Stimulated activated CD8-positive, alpha-beta memory T cell treated with anti-CD3 and anti-CD28 coated beads, Interleukin-15, amount 100 ng/mL, for 48 hours (primary cell): ENCODE data around the gene IQCM.

Experiments used
- DNase-seq, 2 donors: peaks; one replicate each; pipeline ENCODE4 v3.0.0-alpha.2; 2020; ENCODE audit warnings: low read depth in 2 of 2

The IQCM gene

DNA sequence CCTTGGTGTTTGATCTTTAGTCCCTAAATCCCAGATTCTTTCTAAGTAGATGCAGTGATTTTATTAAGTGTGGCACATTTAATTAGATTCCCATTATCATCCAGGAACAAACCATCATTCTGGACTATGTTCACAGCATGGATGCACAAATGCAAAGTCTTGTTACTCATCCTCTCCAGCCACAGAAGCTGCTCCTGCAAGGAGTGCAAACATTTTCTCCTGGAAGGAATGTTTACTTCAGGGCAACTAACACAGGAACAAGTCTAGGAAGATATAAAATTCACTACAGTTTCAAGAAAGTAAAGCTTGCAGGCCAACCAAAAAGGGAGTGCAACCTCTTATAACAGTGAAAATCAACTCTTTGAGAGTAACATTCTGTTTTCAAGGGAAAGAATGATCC is 106.0 kb downstream of the IQCM start:
- DNase-seq: no peak

DNA sequence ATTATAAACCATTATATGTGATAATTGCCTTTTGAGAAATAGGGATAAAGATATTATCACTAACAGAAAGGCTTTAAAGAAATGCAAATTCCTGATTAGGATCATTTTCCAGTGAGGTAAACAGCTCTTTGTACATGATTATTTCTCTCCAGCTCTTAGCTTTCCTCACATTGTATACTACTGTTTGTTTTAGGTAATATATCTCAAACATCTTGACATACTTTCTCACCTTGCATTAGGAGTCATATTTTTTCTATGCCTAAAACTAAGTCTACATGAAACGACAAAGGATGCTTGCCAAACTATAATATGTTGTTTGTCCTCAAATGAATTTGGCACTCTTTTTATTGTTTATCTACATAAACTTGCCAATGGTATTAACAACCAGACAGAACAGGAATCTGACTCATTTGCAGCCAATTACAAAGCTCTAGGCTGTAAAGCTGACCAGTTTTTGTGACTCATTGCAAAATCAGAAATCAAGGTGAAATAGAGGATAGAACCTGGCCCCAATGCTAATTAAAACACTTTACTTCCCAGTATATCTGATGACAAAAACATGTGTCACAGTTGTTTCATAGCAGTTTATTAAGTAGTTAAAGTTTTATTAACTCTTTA is 107.0 kb downstream of the IQCM start:
- DNase-seq: no peak

DNA sequence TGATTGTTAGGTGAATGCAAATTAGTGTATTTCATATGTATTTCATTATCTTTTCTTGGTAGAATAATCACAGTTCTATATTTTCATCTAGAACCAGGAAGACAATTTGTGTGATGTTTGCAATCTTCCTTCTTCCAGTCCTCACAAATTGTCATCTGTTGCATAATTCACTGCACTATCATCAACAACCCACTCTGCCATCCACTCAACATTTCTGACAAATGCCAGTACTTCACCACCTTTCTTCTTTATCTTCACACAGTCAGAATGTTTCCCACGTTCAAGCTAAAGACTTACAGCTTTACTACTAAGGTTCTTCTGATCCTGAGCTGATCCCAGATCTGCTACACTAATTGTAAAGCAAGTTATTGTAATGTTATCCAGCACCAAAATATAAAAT is 107.8 kb downstream of the IQCM start:
- DNase-seq: no peak

DNA sequence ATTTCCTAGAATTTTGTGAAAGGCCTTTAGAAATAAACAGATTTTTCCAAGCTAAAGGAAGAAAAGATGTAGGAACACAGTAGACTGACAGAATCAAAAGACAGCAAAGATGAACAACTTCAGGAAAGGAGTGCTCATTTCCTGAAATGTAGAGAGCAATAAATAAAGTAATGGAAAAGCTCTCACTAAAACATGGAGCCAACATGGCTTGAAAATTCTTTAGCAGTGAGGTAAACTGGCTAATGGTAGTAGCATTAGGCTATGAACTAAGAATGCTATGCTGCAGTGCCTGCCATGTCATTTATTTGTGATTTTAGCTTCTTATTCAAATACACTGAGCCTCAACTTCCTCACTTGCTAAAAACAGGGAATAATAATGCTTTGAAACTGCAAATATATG is 108.7 kb downstream of the IQCM start:
- no peak for DNase-seq

DNA sequence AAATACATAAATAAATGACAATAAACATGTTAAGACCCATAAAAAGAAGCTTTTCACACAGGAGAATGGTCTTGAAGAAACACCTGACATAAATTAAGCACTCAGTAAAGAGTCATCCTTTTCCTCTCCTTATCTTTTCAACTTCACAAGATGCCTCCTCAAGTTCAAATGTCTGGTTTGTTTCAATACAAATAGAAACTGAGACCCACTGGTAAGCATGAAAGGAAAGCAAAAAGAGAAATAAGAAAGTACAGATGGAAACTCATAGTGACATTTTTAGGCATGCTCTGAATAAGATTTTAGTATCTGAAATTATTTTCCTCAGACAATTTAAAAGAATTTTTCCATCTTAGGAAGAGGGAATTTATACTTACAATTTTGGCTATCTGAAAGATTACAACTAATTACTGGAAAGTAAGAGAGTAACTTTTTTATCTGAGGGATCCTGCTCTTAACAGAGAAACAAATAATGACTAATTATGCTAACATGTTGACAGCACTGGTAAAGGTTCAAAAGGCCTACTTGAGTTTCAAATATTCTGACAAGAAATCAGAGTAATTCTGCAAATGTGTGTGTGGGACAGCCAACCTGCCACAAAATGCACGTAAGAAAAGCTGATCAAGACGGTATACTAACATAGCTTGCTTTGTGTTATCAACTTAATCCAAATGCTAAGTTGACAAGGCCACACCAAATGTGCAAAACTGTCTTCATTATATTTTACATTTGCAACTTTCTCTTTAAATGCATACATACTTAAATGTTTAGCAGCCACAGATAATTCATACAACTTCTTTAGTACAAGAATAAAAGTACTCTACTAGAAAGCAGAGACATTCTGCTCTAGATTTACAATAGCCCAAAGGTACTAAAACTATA is 113.0 kb downstream of the IQCM start:
- no peak for DNase-seq

DNA sequence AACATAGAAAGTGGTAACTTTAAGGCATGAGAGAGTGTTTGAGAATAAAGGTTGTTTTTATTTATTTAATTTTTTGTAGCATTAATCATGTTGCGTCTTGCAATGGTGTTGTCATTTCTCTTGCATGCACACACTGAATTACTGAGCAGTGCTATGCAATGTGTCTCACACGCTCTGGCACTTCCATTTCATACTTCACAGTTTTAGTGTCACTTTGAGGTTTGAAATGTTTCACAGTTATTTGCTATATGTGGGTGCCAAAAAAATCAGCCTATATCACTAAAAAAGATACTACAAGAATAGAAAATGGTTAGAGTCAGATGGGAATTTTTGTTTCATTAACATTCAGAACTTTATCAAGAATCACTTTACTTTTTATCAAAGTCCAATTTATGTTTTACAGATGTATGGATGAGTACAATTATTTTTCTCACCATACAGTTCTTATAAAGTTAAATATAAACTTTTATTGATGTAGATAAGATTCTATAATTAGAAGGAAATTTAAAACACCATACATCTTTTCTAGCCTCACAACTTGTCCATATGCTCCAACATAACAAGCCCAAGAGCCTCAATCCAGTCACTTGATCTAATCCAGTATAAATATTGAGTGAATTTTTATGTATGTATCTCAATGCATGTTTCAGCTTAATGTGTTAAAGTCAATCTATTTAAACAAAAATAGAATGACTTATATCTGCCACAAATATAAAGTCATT is 114.0 kb downstream of the IQCM start:
- no peak for DNase-seq

DNA sequence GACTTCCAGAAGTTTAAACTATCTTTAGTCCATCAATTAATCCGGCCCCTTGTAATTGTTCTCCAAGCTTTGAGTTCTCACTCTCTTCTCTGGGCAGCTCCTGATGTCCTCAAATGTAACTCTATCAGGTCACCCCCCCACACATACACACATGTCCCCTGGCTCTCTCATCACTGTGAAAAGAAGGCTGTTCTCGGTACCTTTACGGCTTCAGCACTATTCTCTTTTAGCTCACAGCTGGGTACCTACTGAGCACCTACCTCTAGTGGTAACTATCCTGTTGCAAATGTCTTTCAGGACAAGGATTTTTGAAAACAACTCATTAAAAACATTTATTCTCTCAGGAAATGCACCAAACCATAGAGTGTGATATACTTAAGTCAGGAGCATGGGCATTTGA is 115.4 kb downstream of the IQCM start:
- DNase-seq: no peak

DNA sequence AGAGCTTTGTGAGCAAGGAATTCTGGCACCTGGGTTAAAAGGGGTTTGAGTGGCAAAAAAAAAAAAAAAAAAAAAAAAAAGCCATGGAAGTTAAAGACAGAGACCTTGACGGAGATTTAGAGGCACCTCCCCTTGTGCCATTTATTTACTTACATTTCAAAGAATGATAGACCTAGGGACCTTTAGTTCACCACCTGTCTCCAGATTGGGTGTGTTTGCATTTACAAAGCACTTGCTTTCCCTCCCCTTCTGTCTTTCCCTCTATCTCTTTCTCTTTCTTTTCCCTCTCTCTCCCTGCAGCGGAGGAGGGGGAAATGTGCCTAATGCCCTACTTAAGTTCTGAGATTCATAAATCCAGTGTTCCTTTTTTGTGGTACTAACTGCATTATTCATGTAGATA is 116.0 kb downstream of the IQCM start:
- no peak for DNase-seq

DNA sequence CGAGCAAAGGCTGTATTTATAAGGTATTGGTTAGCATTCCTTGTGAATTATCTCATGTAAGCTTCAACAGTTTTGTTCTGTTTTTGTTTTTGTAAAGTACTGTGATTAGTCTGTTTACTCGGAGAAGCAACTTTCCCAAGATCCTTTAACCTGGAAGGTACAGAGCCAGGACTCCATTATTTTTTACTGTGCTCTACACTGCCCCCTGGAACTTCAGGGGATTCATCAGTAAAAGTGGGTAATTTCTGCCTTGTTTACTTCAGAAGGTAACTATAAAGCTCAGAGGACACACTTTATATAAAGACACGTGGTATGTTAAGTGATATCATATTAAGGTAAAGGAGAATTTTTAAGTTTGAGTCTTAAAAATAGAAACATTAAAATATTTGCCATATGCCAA is 124.9 kb downstream of the IQCM start:
- DNase-seq: no peak

DNA sequence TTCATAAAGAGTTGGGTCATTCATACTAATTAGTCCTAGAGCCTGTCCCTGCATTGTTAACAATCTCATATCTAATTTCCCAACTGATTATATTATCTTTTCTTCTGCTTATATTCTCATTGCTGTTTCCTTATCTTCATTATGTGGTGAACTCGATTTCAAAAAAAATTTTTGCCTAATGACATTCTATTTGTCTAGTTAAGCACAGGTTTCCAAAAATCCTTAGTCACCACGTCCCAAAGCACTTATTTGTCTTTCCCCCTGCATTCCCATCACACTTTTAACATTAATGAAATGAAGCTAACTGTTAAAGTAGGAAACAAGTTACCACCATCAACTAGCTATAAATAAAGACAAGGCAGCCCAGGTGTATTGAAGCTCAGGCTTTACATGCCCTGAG is 131.1 kb downstream of the IQCM start:
- no peak for DNase-seq

DNA sequence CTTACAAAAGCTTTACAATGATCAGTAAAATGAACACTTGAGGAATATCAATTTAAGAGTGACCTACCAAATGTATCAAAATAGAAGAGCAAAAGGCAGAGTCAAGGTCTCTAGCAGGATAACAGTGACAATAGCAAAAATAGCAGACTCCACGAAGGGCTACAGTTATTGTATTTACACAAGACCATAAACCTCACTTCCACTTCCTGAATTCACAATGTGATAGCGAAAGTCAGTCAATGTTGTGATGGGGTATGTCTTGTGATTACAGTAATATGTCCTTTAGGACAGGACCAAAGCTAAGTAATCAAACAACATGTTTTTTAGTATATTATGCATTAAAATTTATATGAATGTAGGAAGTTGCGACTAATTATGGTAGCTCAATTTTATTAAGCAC is 139.6 kb downstream of the IQCM start:
- DNase-seq: no peak

DNA sequence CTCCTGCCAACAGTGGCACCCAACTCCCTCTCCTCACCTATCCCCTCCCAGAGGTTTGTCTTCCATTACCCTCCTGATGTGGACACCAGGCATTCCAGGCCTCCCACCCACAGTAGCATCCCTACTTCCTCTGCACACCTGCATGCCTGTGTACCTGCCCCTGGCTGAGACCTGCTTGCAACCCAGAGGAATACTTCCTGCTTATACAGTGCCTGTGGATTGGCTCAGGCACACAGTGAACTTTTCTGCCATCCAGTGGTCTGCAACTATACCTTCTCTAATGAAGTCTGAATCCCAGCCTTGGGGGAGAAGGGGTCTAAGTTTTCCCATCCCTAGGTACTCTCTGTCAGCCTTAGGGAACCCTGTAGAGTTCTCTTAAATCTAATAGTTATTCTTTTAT is 169.9 kb downstream of the IQCM start:
- DNase-seq: no peak

DNA sequence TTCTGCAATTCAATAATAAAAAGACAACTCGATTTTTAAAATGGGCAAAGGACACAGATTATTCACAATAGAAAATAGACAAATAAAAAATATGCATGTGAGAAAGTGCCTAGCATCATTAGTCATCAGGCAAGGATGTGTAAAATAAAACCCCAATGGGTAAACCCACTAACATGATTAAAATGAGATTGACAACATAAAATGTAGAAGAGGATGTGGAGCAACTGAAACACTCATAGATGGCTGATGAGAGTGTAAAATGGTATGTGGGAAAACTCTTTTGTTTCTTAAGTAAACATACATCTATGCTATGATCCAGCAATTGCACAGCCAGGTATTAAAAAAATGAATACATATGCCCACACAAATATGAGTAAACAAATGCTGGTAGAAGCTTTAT is 177.6 kb downstream of the IQCM start:
- no peak for DNase-seq

DNA sequence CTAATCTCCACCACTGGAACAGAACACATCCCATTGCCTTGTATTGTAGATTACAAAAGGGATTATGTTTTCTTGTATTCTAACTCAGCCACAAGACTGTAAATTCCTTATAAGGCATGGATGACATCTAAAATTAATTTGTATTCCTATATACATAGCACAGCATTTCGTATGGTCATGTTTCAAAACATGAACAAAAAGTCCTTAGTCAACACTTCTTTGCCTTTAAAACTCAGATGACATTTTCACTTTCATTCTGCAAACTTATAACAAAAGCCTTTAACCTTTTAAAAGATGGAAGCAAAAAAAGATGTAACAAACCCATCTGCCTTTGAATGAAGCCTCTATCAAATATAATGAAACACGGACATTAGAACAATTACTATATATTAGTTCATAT is 181.3 kb downstream of the IQCM start:
- no peak for DNase-seq

DNA sequence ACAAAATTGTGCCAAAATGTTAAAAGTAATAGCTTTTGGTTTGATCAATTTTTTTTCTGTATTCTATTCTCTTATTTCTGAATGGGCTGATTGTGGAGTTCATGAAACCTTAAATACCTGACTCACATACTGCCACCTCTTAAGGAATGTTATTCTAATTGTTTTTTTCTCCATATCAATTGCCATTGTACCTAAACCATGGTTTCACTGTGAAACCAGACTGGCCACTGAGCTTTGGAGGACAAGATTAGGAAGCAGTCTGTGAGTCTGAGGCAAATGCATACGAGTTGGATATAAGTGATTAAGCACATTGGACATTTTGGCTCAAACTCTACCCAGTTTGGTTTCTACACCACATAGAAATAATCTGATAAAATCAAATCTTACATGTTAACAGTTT is 184.0 kb downstream of the IQCM start:
- DNase-seq: no peak

DNA sequence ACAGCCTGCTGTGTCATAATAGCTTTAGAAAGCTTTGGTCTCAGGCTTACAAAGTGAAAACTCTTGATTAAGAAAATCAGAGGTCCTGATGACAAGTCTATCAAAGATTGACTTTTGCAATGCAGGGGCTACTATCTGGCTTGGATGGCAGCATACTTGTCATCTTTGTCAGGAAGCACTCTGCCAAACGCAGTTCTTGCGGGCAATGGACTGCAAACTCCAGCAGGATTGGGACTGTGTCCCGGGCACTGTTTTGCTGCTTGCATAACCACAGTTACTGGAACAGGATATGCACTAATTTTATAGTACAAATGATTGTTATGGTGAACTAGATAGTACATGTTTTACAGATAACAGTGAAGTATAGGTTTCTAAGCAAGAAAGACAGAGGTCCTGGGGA is 185.6 kb downstream of the IQCM start:
- DNase-seq: no peak

DNA sequence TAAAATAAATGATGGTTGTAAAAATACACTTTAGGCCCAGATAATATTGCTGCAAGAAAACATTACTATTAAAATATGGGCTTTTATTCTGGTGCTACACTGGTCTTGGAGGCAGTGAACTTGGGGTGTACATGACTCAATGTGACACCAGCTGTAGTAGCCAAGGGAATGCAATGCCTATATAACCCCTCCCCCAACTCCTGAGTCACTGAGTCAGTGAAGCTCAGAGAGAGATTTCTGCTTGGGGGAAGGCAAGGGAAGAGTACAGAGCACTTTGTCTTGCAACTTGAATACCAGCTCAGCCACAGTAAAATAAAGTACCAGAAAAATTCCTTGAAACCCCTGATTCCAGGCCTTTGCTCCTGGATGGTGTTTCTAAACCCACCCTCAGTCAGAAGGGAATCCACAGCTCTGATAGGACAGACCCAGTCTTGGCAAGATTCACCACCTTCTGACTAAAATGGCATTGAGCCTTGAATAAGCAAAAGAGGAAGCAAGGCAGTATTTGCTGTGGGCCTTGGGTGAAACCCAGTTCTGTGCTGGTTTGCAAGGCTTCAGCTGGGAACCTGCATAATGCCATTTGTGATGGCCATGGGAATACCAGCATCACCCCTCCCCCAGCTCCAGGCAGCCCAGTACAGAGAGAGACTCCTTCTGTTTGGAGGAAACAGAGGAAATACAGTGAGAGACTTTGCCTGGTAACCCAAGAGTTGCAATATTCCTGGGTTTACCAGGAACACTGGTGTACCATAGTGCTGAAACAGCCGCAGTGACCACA is 209.9 kb downstream of the IQCM start:
- DNase-seq: no peak

DNA sequence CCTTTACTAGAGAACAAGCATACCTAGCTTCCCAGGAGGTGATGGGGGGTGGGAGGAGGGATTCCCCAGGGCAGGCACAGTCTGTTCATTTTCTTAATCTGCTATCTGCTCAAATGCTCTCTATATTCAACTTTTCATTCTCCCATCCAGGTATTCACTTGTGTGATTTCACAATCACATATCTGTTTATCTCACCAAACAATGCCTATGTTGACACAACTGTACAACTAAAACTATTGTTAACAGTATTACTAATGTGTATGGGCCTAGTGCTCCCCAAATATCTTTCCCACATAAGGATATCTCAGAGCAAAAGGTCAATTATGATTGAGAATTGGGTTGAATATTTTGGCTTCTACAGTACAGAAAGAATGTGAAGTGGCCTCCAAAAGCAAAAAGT is 210.8 kb downstream of the IQCM start:
- DNase-seq: no peak

DNA sequence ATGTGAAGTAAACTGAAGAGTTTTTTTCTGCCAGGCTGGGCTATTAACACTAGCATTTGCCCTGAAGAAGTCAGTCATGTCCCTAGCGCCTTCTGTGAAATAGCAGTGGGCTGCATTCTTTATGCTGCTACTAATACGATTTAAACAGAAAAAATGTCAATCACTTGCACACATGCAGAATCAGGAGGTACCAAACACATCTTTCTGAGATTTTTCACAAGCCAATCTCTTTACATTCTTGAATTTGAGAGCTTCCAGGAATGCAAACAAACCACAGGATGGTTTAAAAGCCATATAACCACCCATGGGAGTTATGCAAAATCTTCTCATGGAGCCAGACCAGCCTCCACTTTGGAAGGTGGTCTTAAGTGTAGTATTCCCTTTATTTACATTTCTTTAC is 220.1 kb downstream of the IQCM start:
- DNase-seq: no peak

DNA sequence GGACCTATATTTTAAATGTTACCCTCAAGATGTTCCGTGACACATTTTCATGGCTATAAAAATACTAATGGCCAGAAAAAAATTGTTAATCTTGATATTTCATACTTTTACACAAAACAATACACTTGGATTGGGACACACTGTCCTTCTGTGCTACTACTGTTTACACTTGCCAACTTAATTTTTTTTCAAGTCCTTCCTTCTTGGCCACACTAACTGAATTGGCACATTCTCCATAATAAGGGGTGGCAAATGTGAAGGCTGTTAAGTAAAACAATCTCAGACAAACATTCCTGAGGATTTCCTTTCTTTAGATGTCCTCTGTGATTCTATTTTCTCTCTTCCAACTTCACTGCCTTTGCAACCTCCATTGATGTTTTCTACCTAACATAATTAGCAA is 225.8 kb downstream of the IQCM start:
- DNase-seq: no peak

DNA sequence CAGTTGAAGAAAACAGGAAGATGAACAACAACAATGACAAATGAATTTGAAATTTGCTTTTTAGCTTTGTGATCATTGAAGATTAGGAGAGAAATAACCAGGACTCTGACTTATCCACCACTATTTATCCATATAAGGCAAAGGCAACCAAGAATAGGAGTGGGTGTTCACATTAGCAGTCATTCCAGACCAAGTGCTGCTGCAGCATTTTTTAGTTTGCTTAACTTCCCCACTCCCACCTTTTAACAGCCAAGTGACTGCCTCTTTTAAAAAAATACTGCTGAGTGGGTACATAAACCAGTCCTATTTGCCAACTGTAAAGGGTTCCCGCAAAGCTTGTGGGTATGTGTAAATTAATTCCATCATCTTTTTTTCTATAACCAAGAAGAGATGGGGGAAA is 230.9 kb downstream of the IQCM start:
- no peak for DNase-seq

DNA sequence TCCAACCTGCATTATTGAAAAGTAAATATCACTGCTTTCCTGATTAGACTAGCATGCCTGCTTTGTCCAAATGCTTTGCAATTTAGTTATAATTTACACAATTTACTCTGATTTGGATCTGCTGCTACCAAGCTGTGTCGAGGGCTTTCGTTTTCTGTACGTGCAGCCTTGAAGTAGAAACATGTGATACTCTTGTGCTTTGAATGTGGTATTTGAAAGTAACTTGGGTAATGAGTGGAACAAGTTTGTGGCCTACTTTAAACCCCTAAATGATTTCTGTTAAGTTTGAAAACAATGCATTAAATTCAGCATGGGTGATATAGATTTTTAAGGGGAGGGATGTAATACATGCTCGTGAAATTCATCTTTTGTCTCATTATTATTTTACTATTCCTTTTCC is 240.7 kb downstream of the IQCM start:
- DNase-seq: no peak
